ENCODE results near the gene ZCCHC14.
"Not testable (repeated sequence)": the region's sequence is repeated elsewhere in the genome, so short reads cannot be mapped to it uniquely, and the experiment has no call there.

Gene ZCCHC14

DNA sequence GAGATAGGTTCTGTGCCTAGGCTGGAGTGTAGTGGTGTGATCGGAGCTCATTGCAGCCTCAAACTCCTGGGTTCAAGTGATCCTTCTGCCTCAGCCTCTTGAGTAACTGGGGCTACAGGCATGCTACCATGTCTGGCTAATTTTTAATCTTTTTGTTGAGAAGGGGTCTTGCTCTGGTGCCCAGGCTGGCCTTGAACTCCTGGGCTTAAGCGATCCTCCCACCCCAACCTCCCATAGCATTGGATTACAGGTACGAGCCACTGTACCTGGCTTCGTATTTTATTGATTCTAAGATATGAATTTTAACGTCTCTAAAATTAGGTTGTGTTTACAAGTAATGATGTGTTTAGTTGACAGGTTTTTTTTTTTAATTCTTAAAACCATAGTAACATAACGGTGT, 30.8 kb upstream of the ZCCHC14 start:
- not testable (repeated sequence) for DNase-seq

DNA sequence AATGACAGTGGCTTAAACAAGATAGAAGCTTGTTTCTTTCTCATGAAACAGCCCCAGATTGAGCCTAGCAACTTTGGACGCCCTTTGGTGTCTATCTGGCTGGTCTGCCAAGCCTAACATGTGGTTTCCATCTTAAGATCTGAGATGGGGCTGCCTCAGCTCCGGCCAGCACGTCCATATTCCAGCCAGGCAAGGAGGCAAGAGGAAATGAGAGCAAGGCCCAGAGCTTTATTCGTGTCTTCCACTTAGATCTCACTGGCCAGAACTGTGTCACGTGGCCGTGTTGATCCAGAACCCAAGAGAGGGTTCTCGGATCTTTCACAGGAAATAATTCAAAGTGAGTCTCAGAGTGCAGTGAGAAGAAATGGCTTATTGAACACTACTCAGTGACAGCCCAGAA, 28.9 kb upstream of the ZCCHC14 start:
- not testable (repeated sequence) for DNase-seq

DNA sequence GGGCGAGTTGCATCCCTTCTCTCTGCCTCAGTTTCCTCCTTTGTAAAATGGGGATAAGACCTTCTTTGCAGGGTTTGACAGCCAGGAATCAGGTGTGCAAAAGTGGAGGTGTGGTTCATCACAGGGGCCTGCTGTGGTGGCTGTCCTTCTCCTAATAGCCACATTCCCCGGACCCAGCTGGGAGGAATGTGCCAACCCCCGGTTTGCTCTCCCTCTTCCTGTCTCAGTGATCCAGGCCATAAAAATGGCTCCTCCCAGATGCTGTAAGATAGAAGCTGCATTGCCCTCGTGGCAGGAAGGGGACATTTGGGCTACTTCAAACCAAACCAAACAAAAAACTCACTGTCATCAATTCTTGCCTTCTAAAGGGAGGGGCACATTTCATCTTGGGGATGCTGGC, 26.3 kb upstream of the ZCCHC14 start:
- not testable (repeated sequence) for DNase-seq

DNA sequence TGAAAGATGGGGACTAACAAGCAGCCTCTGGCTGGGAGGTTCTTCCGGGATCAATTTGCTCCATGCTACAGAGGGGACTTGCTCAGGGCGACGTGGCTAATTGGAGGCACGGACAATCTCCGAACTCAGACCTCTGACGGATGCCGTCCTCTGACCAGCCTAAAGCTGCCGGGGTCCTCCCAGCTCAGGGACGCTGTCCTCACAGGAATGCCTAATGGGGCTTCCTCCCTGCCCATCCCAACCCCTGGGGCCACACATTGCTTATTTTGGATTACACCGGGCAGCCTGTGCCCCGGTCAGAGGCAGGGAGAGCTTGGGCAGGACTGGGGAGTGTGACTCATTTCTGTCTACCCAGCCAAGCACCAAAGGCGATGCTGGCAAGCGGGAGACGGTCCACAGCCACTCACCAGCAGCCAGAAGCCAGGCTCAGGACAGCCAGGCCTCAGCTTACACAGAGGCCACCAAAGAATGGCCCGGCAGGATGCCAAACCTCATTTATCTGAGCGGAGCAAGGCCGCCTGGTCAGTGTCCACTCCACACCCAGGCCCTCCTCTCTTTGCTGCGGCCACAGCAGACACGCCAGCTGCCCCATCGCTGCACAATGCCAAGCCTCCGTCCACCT, 25.7 kb upstream of the ZCCHC14 start:
- DNase-seq = not testable (repeated sequence)

DNA sequence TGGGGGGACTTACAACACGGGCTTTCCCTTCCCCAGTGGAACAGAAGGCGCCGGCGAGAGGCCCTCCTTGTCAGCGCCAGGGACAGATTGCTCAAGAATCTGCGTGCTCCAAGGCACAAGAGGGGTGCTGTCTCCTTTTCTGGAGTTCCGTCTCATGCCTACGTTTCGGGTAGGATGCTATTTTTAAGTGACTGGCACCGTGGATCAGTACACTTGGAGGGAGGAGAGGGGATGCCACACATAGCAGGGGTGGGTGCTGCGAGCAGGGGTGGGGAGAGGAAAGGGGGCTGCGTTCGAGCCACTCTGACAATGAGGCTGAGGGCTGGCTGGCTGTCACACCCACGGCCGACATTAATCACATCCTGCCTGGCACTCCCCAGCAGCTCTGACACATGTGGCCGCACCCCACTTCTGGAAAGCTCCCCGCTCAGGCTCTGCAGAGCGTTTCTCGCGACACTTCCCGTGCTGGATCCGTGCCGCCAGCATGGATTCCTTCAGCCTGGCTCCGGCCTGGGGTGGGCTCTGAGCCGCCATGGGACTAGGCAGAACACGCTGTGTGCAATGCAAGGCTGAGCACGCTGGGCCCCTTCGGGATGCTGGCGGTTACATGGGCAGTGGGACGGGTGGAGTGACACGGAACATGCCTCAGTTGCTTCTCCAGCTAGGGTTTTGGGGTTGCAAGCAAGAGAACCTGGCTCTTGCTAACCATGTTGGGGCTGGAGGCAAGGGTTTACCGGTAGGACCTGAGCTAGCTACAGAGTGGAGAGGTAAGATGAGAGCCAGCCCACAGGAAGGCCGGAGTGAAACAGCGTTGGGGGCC, 25.0 kb upstream of the ZCCHC14 start:
- not testable (repeated sequence) for DNase-seq

DNA sequence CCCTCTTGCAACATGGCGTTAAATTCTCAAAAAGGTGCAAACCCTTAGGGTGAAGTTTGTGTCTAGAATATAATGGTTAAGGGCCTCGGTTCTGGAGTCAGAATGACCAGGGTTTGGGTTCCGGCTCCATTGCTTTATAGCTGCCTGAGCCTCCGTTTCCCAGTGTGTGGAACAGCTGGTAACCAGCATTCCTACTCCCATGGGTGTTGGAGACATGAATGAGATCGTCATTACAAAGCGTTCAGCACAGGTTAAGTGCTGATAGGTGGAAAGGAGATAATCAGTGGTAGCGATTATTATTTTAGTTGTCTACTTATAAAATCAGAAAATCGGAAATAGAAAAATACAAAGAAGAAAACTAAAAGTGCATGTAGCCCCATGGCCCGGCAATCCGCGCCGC, 23.5 kb upstream of the ZCCHC14 start:
- no peak for DNase-seq

DNA sequence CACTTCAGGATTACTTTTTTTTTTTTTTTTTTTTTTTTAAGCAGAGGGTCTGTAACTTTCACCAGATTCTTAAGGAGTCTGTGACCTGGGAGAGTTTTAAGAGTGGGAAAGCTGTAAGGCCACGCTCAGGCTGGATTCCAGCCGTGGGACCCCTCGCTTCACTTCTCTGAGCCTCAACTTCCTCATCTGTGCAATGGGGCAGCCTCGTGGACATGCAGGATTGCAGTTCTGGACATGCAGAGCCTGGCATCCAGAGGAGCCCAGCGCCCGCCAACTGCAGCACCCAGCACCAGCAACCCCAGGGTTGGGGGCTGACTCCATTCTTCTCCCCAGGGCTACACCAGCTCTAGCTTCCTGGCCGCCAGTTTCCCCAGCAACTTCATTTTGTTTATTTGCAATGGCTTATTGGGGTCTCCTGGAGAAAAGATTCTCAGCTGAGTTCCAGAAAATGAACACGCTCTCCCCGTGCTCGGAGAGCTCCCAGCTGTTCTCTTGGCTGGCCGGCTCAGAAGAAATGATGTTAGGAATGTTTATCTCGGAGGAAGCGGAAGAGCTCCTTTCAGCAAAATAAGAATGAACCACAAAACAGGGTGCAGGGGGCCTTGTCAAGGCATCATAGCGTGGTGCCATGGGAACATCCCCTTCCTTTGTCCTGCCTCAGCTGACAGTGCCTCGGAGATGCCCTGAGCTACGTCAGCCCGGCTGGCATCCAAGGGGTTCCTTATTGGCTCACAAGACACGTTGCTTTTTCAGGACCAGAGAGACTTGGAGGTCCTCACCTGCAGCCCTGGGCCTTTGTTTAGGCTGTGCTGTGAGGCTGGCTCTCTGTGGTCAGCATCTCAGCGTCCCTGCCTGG, 22.9 kb upstream of the ZCCHC14 start:
- DNase-seq = no peak

DNA sequence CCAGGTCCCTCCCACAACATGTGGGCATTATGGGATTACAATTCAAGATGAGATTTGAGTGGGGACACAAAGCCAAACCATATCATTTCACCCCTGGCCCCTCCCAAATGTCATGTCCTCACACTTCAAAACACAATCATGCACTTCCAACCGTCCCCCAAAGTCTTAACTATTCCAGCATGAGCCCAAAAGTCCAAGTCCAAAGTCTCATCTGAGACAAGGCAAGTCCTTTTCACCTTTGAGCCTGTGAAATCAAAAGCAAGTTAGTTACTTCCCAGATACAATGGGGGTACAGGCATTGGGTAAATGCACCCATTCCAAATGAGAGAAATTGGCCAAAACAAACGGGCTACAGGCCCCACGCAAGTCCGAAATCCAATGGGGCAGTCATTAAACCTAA, 17.0 kb upstream of the ZCCHC14 start:
- DNase-seq = not testable (repeated sequence)

DNA sequence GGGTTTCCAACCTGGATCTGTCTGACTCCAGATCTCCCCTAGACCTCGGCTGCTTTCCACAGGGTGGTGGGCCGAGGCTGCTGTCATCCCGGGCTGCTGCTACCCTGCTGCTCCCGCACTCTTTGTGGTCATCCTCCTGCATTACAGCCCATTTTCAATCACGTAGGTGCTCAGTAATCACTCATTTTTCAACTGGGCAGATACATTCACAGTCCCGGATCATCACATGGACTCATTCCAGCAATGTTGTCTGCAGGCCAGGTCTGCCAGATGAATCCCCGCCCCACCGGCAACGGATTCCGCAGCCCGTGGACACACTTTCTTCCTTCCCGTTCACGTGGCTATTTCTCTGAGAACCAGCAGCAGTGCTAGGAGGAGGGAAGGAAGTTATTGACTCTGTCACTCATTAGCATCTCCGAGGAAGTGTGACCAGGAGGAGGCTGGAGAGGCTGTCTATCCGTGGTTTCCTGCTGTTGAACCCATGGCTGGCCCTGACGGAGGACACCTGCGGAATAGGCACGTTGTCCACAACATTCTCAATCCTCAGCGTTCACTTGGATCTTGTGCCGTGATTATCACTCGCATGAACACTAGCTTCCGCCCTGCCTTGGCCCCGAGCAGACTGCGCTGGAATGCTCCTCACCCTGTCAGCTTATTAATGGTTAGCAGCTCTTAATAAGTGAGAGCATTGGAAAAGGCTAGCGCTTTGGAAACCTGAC, 14.7 kb upstream of the ZCCHC14 start:
- DNase-seq = no peak

DNA sequence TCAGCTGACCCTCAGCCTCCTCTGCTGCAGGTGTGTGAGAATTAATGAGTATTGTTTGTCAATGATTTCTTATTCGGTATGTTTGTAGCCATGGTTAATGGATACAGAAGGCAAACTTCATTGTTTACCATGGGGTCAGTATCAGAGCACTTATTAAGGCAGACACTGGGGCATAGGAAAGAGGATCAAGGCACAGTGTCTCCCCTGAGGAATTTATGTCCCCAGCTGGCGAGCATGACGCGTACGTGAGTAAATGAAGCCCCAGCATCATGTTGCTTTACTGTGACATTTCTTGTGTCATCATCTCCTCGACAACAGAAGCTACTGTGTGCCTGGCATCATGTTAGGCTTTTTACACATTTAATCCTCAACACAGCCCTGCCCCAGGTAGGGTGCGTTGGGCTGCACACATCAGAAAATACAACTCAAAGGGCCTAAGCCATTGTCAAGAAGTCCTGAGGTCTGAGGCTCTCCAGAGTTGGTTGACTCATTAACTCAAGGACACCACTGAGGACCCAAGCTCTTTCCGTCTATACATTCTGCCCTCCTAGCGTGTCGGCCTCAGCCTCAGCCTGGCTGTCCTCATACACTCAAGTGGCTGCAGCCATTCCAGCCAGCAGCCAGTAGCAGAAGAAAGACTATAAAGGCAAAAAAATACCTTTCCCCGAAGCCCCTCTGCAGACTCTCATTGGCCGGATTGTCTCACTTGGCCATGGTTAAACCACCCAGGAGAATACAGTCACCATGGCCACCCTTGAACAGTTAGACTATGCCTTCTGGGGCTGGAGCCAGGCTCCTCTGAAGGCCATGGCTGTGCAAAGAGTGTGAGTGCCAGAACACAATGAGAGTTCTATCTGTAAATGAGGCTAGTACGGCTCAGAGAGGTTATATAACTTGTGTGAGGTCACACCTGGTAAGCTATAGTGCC, 13.9 kb upstream of the ZCCHC14 start:
- no peak for DNase-seq

DNA sequence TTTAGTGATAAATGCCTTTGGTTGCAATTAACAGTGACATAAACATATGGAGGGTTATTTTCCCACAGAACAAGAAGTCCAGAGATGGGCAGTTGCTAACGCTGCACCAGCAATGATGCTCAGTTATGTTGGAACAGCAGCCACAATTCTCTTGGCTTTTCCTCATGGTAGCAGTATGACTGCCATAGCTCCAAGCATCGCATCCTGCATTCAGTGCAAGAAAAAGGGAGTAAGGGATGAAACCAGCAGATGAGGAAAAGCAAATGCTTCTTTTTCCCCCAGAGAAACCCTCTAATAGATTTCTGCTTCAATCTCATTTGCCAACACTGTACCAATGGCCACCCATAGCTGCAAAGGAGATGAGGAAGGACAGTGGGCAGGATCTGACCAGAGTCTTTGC, 13.0 kb upstream of the ZCCHC14 start:
- DNase-seq = no peak

DNA sequence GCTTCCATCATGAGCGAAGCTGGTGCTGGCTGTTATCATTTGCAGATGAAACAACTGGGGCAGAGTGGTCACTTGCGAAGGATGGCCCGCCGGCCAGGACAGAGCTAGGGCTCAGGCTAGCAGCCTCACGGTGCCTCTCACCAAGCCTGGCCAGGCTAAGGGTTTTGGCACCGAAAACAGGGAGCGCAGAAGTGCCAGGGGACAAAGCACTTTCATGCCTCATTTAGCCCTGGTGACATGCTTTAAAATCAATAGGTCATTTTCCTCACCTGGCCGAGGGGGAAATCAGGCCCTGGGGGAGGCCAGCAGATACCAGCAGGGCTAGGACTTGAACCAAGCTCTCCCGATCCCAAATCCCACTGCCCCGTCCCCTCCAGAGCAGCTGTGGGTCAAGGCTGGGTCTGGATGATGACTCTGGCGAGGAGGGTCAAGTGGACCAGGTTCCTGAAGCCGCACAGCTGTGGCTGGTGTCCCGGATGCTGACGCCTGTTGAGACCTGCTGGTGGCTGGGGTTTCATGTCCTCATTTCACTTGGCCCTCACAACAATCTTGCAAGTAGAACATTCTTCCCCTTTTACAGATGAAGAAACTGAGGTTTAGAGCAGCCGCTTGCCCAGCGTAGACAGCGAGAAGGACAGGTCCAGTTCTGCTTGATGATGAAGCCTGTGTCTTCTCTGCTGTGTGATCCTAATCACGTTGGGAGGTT, 10.6 kb upstream of the ZCCHC14 start:
- DNase-seq = not testable (repeated sequence)

DNA sequence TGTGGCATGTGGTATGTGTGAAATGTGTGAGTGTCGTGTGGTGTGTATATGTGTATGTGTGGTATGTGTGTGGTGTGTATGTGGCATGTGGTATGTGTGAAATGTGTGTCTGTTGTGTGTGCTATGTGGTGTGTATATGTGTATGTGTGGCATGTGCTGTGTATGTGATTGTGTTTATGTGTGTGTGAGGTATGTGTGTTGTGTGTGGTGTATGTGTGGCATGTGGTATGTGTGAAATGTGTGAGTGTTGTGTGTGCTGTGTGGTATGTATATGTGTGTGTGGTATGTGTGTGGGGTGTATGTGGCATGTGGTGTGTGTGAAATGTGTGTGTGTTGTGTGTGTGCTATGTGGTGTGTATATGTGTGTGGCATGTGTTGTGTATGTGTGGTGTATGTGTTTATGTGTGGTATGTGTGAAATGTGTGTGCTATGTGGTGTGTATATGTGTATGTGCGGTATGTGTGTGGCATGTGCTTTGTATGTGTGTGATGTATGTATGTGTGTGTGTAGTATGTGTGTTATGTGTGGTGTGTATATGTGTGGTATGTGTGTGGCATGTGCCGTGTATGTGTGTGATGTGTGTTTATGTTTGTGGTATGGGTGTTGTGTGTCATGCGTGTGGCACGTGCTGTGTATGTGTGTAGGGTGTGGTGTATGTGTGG, 9.6 kb upstream of the ZCCHC14 start:
- DNase-seq = no peak

DNA sequence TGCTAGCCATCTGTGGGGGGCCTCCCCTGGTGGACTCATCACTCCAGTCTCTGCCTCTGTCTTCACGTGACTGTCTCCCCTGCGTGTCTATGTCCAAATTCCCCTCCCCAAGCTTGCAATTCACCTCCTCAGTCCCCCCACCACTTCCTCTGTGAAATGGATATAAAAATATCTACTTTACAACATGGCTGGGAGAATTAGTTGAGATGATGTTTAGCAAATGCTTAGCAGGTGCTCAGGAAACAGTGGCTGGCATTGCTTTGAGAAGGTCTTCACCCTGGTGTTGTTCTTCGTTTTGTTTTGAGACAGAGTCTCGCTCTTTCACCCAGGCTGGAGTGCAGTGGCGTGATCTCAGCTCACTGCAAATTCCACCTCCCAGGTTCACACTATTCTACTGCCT, 8.3 kb upstream of the ZCCHC14 start:
- DNase-seq = no peak

DNA sequence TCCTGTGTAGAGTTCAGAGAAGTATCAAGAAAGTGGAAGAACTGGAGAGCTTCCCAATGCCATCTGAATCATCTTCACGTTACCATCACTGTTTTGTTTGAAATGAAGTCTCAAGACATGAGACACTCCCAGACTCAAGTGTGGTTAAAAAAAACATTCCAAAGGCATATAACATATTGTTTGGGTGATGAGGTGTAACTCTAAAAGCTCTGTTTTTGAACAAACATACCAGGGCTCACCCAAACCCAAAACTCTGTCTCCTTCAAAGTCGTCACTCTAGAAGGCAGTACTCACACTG, 6.3 kb upstream of the ZCCHC14 start:
- DNase-seq = no peak

DNA sequence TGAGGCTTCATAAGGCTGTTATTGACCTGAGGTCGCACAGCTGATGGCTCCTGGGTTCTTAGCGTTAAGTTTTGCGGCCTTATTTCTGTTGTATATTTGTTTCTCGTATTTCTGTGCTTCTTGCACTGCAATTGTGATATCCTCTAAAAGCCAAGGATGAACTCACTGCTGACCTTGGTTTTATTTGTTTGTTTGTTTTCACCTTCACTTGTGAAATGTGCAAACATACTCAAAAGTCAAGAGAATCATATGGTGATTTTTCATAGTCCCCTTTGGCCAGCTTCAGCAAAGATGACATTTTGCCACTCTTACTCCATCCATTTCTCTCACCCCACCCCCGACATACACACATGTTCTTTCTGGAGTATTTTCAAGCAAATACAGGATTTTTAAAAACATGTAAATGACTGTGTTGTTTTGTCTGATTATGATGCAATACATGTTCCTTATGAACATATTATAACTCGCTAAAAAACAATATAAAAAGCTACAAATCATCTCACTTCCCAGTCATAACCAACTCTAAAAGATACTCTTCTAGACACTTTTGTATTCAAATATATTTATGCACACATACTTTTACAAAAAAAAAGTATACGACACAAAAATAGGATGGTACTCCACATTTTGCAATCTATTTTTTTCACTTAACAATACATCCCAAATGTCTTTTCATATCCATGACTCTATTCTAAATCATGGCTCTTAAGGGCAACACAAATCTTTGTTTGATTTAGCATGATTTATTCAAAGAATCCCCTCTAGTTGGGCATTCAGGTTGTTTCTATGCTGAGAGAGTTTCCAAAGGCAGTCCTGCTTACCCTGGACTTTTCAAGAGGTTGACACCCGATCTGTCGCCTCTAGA, 5.7 kb upstream of the ZCCHC14 start:
- DNase-seq = no peak

DNA sequence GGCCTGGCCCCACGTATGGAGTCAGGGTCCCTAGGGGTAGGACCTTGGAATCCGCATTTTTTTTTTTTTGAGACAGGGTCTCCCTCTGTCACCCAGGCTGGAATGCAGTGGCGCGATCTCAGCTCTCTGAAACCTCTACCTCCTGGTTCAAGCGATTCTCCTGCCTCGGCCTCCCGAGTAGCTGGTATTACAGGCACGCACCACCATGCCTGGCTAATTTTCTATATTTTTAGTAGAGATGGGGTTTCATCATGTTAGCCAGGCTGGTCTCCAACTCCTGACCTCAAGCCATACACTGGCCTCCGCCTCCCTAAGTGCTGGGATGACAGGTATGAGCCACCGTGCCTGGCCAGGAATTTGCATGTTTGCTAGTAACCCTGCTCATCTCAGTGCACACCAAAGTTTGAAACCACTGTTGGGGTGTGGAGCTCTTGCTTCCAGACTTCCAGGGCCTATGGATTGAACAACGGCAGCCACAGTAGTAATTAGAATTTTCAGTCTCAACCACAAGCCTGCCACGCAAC, 5.0 kb upstream of the ZCCHC14 start:
- DNase-seq = not testable (repeated sequence)

DNA sequence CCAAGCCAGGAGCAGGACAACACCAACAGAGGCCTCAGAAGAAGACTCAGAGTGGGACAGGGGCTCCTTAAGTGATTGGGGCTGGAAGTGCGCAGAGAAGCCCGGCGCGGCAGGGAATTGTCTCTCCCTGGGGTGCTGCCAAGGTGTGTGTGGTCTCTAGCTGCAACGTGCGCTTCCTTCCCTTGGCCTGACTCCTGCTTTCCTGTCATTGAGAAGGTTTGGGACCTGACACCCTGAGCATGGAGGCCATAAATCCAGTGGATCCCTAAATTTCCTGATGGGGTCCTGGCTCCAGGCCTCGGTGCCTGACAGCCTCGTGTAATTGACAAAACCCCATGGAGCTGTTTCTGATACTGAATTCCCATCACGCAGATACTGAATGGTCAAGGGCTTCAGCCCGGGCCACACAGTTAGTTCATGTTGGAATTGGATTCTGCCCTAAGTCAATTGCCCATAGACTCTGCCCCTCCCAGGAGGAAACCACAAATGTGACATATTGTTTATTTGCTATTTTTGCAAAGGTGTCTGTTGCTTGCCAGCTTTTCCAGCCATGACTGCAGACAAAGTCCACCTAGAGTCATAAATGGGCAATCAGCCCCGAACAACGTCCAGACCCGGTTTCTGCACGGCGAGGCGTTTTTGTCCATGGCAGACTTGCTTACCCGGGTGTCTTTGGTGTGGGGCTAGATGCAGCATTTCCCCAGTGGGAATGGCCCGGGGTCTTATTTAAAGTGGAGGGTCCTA, 4.4 kb upstream of the ZCCHC14 start:
- DNase-seq = not testable (repeated sequence)

DNA sequence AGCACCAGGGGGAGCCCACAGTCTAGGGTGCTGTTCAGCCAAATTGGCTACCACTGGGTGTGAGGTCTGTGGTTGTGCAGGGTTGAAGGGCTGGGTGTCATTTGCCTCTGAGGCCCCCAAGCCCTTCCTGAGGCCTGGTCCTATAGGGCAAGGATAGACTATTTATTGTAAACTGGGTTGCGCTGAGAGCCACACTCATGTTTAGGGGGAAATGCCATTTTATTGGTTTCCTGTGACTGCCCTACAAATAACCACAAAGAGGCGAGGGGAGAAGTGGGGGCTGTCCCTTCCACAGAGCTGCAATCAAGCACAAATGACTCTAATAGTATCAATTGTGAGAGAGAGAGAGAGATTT, 3.6 kb upstream of the ZCCHC14 start:
- DNase-seq = peak; percentile 15 to 33

All from stimulated activated CD4-positive, alpha-beta T cell treated with anti-CD3 and anti-CD28 coated beads, Interleukin-2, amount 100 ng/mL, for 24 hours (primary cell).